T-helper 1 cell (primary cell): ENCODE results near the gene RAB3GAP2.
"Not testable (repeated sequence)": the region's sequence is repeated elsewhere in the genome, so short reads cannot be mapped to it uniquely, and the experiment has no call there.

ENCODE experiments used
- DNase-seq, 5 donors: peaks; one replicate each; pipeline ENCODE4 v3.0.0-alpha.2; 2012 to 2020
- total RNA-seq, 4 donors: gene quantifications; one replicate each; lab custom pipeline; 2026; lab: John Stamatoyannopoulos, UW

The RAB3GAP2 gene, protein sequence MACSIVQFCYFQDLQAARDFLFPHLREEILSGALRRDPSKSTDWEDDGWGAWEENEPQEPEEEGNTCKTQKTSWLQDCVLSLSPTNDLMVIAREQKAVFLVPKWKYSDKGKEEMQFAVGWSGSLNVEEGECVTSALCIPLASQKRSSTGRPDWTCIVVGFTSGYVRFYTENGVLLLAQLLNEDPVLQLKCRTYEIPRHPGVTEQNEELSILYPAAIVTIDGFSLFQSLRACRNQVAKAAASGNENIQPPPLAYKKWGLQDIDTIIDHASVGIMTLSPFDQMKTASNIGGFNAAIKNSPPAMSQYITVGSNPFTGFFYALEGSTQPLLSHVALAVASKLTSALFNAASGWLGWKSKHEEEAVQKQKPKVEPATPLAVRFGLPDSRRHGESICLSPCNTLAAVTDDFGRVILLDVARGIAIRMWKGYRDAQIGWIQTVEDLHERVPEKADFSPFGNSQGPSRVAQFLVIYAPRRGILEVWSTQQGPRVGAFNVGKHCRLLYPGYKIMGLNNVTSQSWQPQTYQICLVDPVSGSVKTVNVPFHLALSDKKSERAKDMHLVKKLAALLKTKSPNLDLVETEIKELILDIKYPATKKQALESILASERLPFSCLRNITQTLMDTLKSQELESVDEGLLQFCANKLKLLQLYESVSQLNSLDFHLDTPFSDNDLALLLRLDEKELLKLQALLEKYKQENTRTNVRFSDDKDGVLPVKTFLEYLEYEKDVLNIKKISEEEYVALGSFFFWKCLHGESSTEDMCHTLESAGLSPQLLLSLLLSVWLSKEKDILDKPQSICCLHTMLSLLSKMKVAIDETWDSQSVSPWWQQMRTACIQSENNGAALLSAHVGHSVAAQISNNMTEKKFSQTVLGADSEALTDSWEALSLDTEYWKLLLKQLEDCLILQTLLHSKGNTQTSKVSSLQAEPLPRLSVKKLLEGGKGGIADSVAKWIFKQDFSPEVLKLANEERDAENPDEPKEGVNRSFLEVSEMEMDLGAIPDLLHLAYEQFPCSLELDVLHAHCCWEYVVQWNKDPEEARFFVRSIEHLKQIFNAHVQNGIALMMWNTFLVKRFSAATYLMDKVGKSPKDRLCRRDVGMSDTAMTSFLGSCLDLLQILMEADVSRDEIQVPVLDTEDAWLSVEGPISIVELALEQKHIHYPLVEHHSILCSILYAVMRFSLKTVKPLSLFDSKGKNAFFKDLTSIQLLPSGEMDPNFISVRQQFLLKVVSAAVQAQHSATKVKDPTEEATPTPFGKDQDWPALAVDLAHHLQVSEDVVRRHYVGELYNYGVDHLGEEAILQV (N-terminal part only)
- total RNA-seq: 77.9 to 113 (median 109) reads per million in 4 donors

GRCh38 chr1:220272047-220272840 is at the start of gene RAB3GAP2:
Gene RAB3GAP2, minus strand, starts transcription at chr1:220272453. Its CDS starts 116 bp downstream, at chr1:220272337.
- peak; percentile 95 to 98 (median 96) for DNase-seq

- no peak for DNase-seq
These were observed 49.5 kb upstream of the RAB3GAP2 start for GRCh38 chr1:220321758-220322157.

GRCh38 chr1:220320709-220321108 is 48.5 kb upstream of the RAB3GAP2 start:
- no peak for DNase-seq

GRCh38 chr1:220318673-220319072 is 46.4 kb upstream of the RAB3GAP2 start:
- DNase-seq: no peak

DNA sequence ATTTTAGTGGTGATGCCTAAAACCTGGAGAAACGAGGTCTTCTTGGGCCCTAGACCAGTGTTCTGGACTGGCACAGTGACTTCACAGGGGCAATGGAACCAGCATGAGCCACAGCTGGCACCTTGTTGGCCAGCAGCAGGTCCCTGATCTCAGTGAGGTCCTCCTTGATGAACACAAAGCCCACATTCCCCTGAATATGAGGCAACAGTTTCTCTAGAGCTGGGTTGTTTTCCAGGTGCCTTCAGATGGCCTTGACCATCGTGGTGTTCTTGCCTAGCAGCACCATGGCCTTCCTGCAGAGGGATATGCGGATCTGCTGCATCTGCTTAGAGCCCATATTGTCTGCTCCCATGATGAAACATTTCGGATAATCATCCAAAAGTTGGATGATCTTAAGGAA is 44.9 kb upstream of the RAB3GAP2 start:
- no peak for DNase-seq

- DNase-seq: no peak
These were observed 44.1 kb upstream of the RAB3GAP2 start for GRCh38 chr1:220316305-220316704.

DNA sequence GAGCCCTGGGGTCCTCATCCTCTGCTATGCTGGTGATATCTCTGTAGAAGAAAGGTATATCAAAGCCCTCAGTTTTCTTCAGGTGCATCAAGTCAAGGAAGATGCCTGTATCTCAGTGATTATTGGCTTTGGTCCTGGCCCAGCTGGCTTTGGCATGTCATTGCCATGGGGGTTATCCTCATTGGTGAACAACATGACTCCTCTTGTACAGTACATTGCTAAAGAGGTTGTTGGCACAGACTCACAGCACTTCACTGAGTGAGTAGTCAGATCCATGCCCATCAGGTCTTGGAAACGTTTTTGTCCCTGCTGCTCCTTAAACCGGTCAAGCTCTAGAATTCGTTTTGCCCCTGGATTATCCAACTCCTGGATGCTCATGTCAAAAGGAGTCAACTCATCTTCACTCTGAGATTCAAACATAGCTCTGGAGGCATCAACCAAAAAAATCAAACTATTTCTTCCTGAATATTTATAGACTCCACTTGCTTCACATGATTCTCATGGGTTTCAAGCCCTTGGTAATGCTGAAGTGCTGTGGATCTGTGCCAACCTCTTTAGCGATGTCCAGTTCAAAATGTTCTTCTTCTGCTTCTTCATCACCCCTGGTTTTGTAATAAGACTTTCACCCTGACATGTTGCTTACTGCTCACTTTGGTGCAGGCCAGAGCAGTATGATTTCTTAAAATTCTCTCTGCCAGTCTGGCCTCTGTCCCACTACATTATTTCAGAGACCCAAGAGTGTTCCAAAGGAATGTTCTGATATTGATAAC is 43.0 kb upstream of the RAB3GAP2 start:
- no peak for DNase-seq

DNA sequence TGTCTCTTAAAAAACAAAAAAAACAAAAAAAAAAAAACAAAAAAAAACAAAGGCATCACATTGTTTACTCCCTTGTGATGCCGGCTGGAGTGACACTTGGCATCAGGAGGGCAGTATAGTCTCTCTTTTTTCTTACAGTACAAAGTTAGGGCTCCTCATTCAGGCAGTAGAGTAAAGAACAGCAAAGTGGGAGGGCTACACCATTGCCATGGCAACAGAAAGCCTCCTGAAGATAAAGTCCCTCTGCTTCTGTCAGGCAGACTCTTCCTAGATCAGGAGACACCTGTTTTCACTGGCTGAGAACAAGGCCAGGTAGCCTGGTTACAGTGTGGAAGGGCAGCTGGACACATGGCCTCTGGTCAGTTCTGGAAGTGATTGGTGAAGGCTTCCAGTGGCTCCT is 41.3 kb upstream of the RAB3GAP2 start:
- DNase-seq: no peak

DNA sequence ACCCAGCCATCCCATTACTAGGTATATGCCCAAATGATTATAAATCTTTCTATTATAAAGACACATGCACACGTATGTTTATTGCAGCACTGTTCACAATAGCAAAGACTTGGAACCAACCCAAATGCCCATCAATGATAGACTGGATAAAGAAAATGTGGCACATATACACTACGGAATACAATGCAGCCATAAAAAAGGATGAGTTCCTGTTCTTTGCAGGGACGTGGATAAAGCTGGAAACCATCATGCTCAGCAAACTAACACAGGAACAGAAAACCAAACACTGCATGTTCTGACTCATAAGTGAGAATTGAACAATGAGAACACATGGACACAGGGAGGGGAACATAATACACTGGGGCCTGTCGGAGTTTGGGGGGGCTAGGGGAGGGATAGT is 37.9 kb upstream of the RAB3GAP2 start:
- DNase-seq: not testable (repeated sequence)

DNA sequence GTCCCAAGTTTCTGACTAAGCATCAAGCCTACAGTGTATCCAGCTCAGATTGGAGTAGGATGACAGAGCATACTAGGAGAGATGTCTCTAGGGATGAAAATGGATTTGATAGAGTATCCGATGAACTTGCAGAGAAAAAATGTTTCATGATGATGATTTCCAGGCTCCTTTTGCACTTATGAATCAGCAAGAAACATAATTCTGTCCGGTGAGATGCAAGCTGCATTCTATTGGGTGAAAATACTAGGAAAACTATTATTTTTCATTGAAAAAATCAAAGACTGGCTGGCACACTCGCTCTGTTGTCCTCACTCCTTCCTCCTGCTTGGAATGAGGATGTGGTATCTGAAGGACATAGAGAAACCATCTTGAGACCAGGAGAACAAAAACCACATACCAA is 35.4 kb upstream of the RAB3GAP2 start:
- no peak for DNase-seq

GRCh38 chr1:220306339-220306738 is 34.1 kb upstream of the RAB3GAP2 start:
- DNase-seq: no peak

GRCh38 chr1:220303871-220304270 is 31.6 kb upstream of the RAB3GAP2 start:
- DNase-seq: no peak

DNA sequence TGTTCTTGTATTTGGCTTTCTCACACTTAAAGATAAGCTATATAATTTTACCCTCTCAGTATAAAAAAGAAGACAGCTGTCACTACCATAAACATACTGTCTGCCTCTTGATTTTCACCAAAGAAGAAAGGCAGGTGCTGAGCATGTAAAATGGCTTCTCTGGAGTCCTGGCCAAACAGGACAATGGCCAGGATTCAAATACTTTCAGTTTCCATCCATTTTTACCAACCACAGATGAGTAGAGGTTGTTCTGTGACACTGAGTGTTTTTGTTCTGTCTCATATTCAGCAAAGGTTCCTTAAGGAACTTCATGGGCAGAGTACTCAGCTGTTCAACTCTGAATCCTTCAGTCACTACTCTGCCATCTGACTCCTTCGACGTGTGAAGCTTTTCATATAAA is 29.4 kb upstream of the RAB3GAP2 start:
- no peak for DNase-seq

GRCh38 chr1:220300442-220301121 is 28.3 kb upstream of the RAB3GAP2 start:
- no peak for DNase-seq

DNA sequence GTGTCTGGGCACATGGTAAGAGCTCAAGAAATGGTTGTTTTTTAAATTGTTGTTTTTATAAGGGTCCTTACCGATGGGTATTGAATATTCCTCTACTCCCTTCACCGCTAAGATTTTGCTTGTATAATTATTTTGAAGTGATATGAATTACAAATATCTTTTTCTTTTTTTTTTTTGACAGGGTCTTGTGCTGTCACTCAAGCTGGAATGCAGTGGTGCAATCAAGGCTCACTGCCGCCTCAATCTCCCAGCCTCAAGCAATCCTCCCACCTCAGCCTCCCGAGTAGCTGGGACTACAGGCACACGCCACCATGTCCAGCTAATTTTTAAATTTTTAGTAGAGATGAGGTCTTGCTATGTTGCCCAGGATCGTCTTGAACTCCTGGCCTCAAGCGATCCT is 27.1 kb upstream of the RAB3GAP2 start:
- no peak for DNase-seq

GRCh38 chr1:220298470-220299205 is 26.4 kb upstream of the RAB3GAP2 start:
- no peak for DNase-seq

GRCh38 chr1:220296981-220297380 is 24.7 kb upstream of the RAB3GAP2 start:
- no peak for DNase-seq

DNA sequence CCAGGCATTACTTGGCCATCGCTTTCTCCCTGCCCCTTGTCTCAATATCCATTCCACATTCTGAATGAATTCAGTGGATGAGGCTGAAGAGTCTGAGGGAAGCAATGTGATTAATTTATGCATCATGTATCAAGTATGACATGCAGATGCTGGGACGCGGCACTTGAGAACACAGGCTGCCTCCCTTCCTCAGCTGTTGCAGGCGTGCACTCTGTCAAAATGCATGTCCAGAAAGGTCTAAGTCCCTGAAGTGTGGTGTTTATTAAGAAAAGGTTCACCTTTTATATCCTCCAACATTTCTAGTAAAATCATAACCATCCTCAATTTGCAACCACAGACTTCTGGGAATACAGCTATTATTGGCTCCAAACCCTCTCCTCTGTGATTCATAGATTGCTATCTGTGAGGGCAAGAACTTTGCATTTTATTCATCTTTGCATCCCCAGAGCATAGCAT is 22.6 kb upstream of the RAB3GAP2 start:
- DNase-seq: no peak

GRCh38 chr1:220291580-220291979 is 19.3 kb upstream of the RAB3GAP2 start:
- no peak for DNase-seq
